Neural progenitor cell (in vitro differentiated cells): ENCODE results near the gene LRRN3. TPM values are rescaled to one million over a fixed set of nuclear protein-coding genes. Genes with fewer than 3 reads are reported as not detected.
"Not testable (repeated sequence)": the region's sequence is repeated elsewhere in the genome, so short reads cannot be mapped to it uniquely, and the experiment has no call there.

Experiments
- DNase-seq: peaks from one replicate; pipeline ENCODE4 v3.0.0-alpha.2; 2016; ENCODE audit warnings: low spot score
- H2AFZ ChIP-seq: fragments of 200-600 bp; sonication (generic); replicated peaks from 2 replicates; pipeline ENCODE4 v1.6.1; 2016; ENCODE audit warnings: antibody characterized with exemption
- H3F3A ChIP-seq: fragments of 200-600 bp; sonication (generic); 2 replicates; pipeline ENCODE4 v1.6.1; 2016; ENCODE audit warnings: antibody characterized with exemption, low read depth
- H3K27ac ChIP-seq: fragments of 200-600 bp; sonication (generic); 2 replicates; pipeline ENCODE4 v1.5.1; 2016; ENCODE audit warnings: mild to moderate bottlenecking
- H3K27me3 ChIP-seq: fragments of 200-600 bp; sonication (generic); 2 replicates; pipeline ENCODE4 v1.6.1; 2016; ENCODE audit warnings: mild to moderate bottlenecking, moderate library complexity
- H3K36me3 ChIP-seq: fragments of 200-600 bp; sonication (generic); 2 replicates; pipeline ENCODE4 v1.5.1; 2016
- H3K4me1 ChIP-seq: fragments of 200-600 bp; sonication (generic); 2 replicates; pipeline ENCODE4 v1.6.1; 2016; ENCODE audit warnings: mixed run types
- H3K4me2 ChIP-seq: fragments of 200-600 bp; sonication (generic); 2 replicates; pipeline ENCODE4 v1.6.1; 2016
- H3K4me3 ChIP-seq: fragments of 200-600 bp; sonication (generic); 2 replicates; pipeline ENCODE4 v1.5.1; 2016
- H3K79me2 ChIP-seq: fragments of 200-600 bp; sonication (generic); 2 replicates; pipeline ENCODE4 v1.6.1; 2016; ENCODE audit warnings: low read depth
- H3K9ac ChIP-seq: fragments of 200-600 bp; sonication (generic); 2 replicates; pipeline ENCODE4 v1.6.1; 2016
- H3K9me3 ChIP-seq: fragments of 200-600 bp; sonication (generic); 2 replicates; pipeline ENCODE4 v1.5.1; 2016; ENCODE audit warnings: low read depth
- H4K20me1 ChIP-seq: fragments of 200-600 bp; sonication (generic); 2 replicates; pipeline ENCODE4 v1.6.1; 2016; ENCODE audit warnings: low read depth
- H3K27ac Mint-ChIP-seq: 3 replicates; pipeline ENCODE4 v1.8.0; 2021; ENCODE audit warnings: mixed read lengths
- H3K27me3 Mint-ChIP-seq: 2 replicates; pipeline ENCODE4 v1.8.0; 2022; ENCODE audit warnings: low read depth, mild to moderate bottlenecking, inconsistent platforms, moderate library complexity, mixed read lengths; ENCODE audit not compliant: insufficient read depth
- H3K36me3 Mint-ChIP-seq: 3 replicates; pipeline ENCODE4 v1.8.0; 2021; ENCODE audit warnings: mixed read lengths
- H3K4me1 Mint-ChIP-seq: 3 replicates; pipeline ENCODE4 v1.8.0; 2021; ENCODE audit warnings: mixed read lengths
- H3K4me3 Mint-ChIP-seq: 3 replicates; pipeline ENCODE4 v1.8.0; 2021; ENCODE audit warnings: mild to moderate bottlenecking, moderate library complexity, mixed read lengths
- H3K9me3 Mint-ChIP-seq: 3 replicates; pipeline ENCODE4 v1.8.0; 2020; ENCODE audit warnings: mixed read lengths
- CTCF ChIP-seq: fragments of 200-600 bp; sonication (generic); IDR thresholded peaks from 2 replicates; pipeline ENCODE4 v1.5.1; 2017; ENCODE audit warnings: antibody characterized with exemption, mild to moderate bottlenecking
- EZH2 ChIP-seq: fragments of 200-600 bp; sonication (generic); IDR thresholded peaks from 2 replicates; pipeline ENCODE4 v1.6.1; 2017; ENCODE audit warnings: antibody characterized with exemption, mild to moderate bottlenecking, moderate library complexity
- EZH2phosphoT487 ChIP-seq: fragments of 200-600 bp; sonication (generic); IDR thresholded peaks from 2 replicates; pipeline ENCODE4 v1.6.1; 2017; ENCODE audit warnings: antibody characterized with exemption
- total RNA-seq: library from RNA; depleted of rRNA; stranded (reverse); fragments of >200 nt; gene quantifications from 2 replicates; pipeline ENCODE4 v1.2.3, GENCODE V29; 2015; ENCODE audit warnings: low replicate concordance

LRRN3 gene
- total RNA-seq, 1 donor from 2014 or later, result 2.4 TPM

- Histone ChIP-seq H3K4me1 (peaks cover 5% of the 10 kb centered on the region), H3K27me3 (no peaks in the 10 kb centered on the region), H3K4me3 (no peak overlapping the region), H3F3A (no peaks in the 10 kb centered on the region), H3K9ac (no peak overlapping the region), H3K36me3 (no peaks in the 10 kb centered on the region), H2AFZ (no peak overlapping the region), H3K27ac (no peak overlapping the region), H4K20me1 (no peaks in the 10 kb centered on the region), H3K9me3 (no peaks in the 10 kb centered on the region), H3K4me2 (no peak overlapping the region), H3K79me2 (no peaks in the 10 kb centered on the region)
- Mint-ChIP-seq H3K27me3 (no peaks in the 10 kb centered on the region), H3K27ac (no peak overlapping the region), H3K36me3 (peaks cover 2% of the 10 kb centered on the region), H3K4me3 (no peak overlapping the region), H3K9me3 (peaks cover 2% of the 10 kb centered on the region), H3K4me1 (peaks cover 19% of the 10 kb centered on the region)
- TF ChIP-seq CTCF, result no peak
- no peak for TF ChIP-seq EZH2phosphoT487
- TF ChIP-seq EZH2, result no peak
- DNase-seq, result no peak
Observed at GRCh38 chr7:111071556-111071955, 19.4 kb upstream of the LRRN3 start.

DNA sequence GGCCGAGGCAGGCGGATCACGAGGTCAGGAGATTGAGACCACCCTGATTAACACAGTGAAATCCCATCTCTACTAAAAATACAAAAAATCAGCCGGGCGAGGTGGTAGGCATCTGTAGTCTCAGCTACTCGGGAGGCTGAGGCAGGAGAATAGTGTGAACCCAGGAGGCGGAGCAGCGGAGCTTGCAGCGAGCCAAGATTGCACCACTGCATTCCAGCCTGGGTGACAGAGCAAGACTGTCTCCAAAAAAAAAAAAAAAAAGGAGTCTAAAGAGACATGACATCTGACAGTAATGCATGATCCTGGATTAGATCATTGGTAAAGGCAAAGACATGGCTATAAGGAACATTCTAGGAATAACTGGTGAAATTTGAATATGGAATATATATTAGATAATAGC lies 18.3 kb upstream of the LRRN3 start:
- H3K27ac ChIP-seq, H3K36me3 Mint-ChIP-seq, H3F3A ChIP-seq, H3K27ac Mint-ChIP-seq, H2AFZ ChIP-seq, H3K9ac ChIP-seq, H3K36me3 ChIP-seq, H3K9me3 ChIP-seq, DNase-seq, H3K9me3 Mint-ChIP-seq, H3K27me3 ChIP-seq, H3K4me1 ChIP-seq, H3K27me3 Mint-ChIP-seq, H3K79me2 ChIP-seq, H3K4me3 ChIP-seq, H3K4me3 Mint-ChIP-seq, H4K20me1 ChIP-seq, H3K4me2 ChIP-seq: not testable (repeated sequence)
- peaks cover 19% of the 10 kb centered on the region for H3K4me1 Mint-ChIP-seq

DNA sequence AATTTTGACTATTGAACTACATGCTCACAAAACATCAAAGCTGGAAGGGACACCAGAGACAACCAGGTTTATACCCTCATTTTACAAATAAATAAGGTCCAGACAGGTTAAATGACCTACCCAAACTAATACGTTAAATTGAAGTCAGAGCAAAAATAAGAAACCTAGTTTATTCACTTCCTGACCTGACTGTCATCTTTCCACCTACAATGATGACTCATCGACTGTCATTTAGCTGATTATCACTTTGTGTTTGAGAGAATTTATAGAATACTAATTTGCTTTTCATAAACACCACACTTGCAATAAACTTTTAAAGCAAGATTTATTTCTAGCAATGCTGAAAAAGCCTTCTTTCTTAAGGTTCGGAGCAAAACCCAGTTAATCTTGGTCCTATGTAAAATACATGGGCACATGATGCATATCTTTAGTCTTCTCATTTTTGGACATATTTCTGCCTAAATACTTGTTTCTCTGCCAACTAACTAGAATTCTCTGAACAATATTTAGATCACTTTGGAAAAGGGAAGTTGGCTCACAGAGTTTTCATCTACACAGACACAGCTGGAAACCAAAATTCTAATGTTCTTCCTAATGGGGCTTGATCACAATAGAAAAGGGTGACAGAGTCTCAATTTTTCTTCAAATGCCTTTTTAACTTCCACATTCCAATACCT lies 16.7 kb upstream of the LRRN3 start:
- Histone ChIP-seq H3K9ac (no peak overlapping the region), H2AFZ (no peak overlapping the region), H3K79me2 (no peaks in the 10 kb centered on the region), H3K9me3 (no peaks in the 10 kb centered on the region), H3F3A (no peaks in the 10 kb centered on the region), H3K4me1 (peaks cover 5% of the 10 kb centered on the region), H3K4me3 (no peak overlapping the region), H3K27me3 (no peaks in the 10 kb centered on the region), H3K36me3 (no peaks in the 10 kb centered on the region), H3K4me2 (no peak overlapping the region), H3K27ac (no peak overlapping the region), H4K20me1 (no peaks in the 10 kb centered on the region)
- no peaks in the 10 kb centered on the region for H3K9me3 Mint-ChIP-seq
- TF ChIP-seq CTCF (no peak), EZH2 (no peak), EZH2phosphoT487 (no peak)
- DNase-seq, result no peak
- peak overlapping the region; percentile 20 for H3K27ac Mint-ChIP-seq
- peaks cover 19% of the 10 kb centered on the region for H3K4me1 Mint-ChIP-seq
- H3K27me3 Mint-ChIP-seq, result no peaks in the 10 kb centered on the region
- no peak overlapping the region for H3K4me3 Mint-ChIP-seq
- H3K36me3 Mint-ChIP-seq, result peaks cover 2% of the 10 kb centered on the region

DNA sequence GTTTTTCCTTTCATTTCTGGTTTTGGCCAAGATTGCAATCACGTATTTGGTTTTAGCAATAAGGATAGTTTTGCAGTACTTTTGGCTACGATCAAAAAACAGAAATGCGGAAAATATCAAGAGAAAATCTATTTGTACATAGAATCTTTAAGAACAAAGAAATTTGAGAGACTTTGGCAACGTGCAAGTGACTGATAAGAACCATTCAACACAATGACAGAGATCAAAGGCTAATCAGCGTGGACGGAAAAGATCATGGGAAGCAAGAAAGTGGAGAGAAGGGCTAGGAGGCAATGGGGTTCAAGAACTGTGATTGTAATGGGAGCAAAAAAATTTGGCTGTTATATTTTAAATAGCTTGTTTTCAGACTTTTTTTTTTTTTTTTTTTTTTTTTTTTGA lies 16.2 kb upstream of the LRRN3 start:
- no peaks in the 10 kb centered on the region for H3K79me2 ChIP-seq
- Mint-ChIP-seq H3K27me3 (no peaks in the 10 kb centered on the region), H3K36me3 (peaks cover 2% of the 10 kb centered on the region), H3K4me1 (peaks cover 19% of the 10 kb centered on the region), H3K27ac (peak overlapping the region; percentile 47), H3K4me3 (no peak overlapping the region), H3K9me3 (no peaks in the 10 kb centered on the region)
- no peaks in the 10 kb centered on the region for H4K20me1 ChIP-seq
- DNase-seq, result no peak
- H3K36me3 ChIP-seq, result no peaks in the 10 kb centered on the region
- H3K27me3 ChIP-seq, result no peaks in the 10 kb centered on the region
- H3K9ac ChIP-seq, result no peak overlapping the region
- H3K27ac ChIP-seq, result no peak overlapping the region
- H3K4me2 ChIP-seq, result no peak overlapping the region
- no peak overlapping the region for H3K4me3 ChIP-seq
- no peaks in the 10 kb centered on the region for H3K9me3 ChIP-seq
- H3F3A ChIP-seq, result no peaks in the 10 kb centered on the region
- peaks cover 5% of the 10 kb centered on the region for H3K4me1 ChIP-seq
- H2AFZ ChIP-seq, result no peak overlapping the region
- no peak for TF ChIP-seq EZH2
- no peak for TF ChIP-seq CTCF
- no peak for TF ChIP-seq EZH2phosphoT487
